ENCODE measurements around the gene PIM2.

- TF ChIP-seq CTCF (IDR thresholded peaks at IDR 0.05): no peak
- TF ChIP-seq POLR2A (IDR thresholded peaks at IDR 0.05): no peak
Measured at GRCh38 chrX:48924270-48924669, 5.4 kb upstream of the PIM2 start.
